Activated CD8-positive, alpha-beta memory T cell treated with anti-CD3 and anti-CD28 coated beads, Interleukin-2, amount 50 U/mL, for 24 hours (primary cell): ENCODE data around the gene NIPSNAP3A.

Experiments
- DNase-seq: peaks from one replicate; pipeline ENCODE4 v3.0.0-alpha.2; 2020; ENCODE audit errors: extremely low read depth

Gene NIPSNAP3A

DNA sequence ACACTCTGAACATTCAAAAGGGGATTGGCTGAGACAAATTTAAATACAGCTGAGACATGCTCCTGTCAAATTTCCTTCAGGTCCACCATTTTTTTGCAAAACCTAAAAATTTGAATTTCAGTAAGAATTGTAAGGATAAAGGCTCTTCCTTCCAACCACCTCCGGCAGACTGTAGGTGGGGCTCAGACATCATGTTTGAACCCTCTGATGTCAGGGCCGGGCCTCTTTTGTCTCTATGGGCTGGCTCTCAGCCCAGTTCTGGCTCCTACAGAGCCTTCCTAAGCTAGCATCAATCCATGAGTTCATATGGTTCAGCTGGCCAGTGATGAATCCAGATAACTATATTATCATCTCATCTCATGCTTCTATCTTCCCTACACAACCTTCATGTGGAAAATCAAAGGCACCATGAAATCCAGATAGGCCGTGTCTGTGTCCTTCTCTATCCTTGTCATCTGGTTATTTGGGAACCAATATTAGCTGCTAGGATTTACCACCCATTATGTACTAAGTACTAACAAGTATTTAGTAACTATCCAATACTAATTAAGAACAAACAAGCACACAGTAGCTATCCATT is 60.6 kb downstream of the NIPSNAP3A start:
- DNase-seq: no peak
